ENCODE measurements around the gene DGKB.

DNA sequence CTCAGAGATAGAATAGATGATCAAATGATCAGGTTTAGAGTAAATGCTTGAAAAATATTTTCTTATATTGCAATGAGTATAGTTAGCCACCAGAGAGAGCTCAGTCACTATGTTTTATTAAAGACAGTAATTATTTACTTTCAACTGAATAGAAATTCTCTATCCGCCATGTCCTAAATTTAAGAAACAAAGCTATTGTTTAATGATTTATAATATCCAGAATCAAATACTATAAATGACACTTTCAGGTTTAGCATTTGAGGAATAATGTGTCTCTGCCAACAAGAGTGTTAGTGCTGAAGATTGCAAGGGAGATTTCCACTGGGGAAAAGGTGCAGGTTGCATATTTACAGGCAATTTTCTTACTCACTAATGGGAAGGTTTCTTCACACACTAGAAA is 184.7 kb downstream of the DGKB start:
- TF ChIP-seq, protein P1, sequence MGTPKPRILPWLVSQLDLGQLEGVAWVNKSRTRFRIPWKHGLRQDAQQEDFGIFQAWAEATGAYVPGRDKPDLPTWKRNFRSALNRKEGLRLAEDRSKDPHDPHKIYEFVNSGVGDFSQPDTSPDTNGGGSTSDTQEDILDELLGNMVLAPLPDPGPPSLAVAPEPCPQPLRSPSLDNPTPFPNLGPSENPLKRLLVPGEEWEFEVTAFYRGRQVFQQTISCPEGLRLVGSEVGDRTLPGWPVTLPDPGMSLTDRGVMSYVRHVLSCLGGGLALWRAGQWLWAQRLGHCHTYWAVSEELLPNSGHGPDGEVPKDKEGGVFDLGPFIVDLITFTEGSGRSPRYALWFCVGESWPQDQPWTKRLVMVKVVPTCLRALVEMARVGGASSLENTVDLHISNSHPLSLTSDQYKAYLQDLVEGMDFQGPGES (IDR thresholded peaks at IDR 0.05; ENCODE audit: low read depth, low read length), result no peak
- no peak for TF ChIP-seq EP300 (IDR thresholded peaks at IDR 0.05; ENCODE audit: borderline replicate concordance in 1 of 2, low read depth in 1 of 2, low read length in 1 of 2)
- TF ChIP-seq FOSL2 (IDR thresholded peaks at IDR 0.05; ENCODE audit: borderline replicate concordance, low read depth), result no peak
- TF ChIP-seq NFIC (IDR thresholded peaks at IDR 0.05; ENCODE audit: borderline replicate concordance), result no peak
- TF ChIP-seq CTCF (IDR thresholded peaks at IDR 0.05), result peak; percentile 97
- peak; percentile 34; the same call in 1 of the 2 replicates for TF ChIP-seq YY1 (IDR thresholded peaks at IDR 0.05; ENCODE audit: low read depth)
- peak; percentile 91 for TF ChIP-seq RAD21 (IDR thresholded peaks at IDR 0.05; ENCODE audit: low read length)
- no peak for TF ChIP-seq GABPA (IDR thresholded peaks at IDR 0.05; ENCODE audit: low read depth)
- TF ChIP-seq RFX5 (IDR thresholded peaks at IDR 0.05; ENCODE audit: low read length), result no peak
- no peak for TF ChIP-seq FOXJ3 (CRISPR knock-in tag; IDR thresholded peaks at IDR 0.05)
- TF ChIP-seq RXRA (IDR thresholded peaks at IDR 0.05; ENCODE audit: borderline replicate concordance, low read depth), result no peak
- TF ChIP-seq POLR2AphosphoS5 (IDR thresholded peaks at IDR 0.05; ENCODE audit: low read depth, low read length), result no peak

All from SK-N-SH (cell line).